COR-L47 (cell line): ENCODE measurements around the gene KDF1.
A peak's percentile ranks its signal among the peaks of the same experiment; 100 is the strongest.
"Not testable (repeated sequence)": the region's sequence is repeated elsewhere in the genome, so short reads cannot be mapped to it uniquely, and the experiment has no call there.

Source experiments
- DNase-seq: peaks from one replicate; lab custom pipeline; 2025; lab: John Stamatoyannopoulos, UW

KDF1 gene

GRCh38 chr1:26956321-26956720, 3.9 kb downstream of the KDF1 start:
- DNase-seq, result no peak

GRCh38 chr1:26953374-26953773, 6.9 kb downstream of the KDF1 start:
- DNase-seq, result no peak

- no peak for DNase-seq
Observed at GRCh38 chr1:26951821-26952497, 8.3 kb downstream of the KDF1 start.

GRCh38 chr1:26951216-26951615, 9.1 kb downstream of the KDF1 start:
- no peak for DNase-seq

GRCh38 chr1:26950602-26951001, 9.7 kb downstream of the KDF1 start:
- no peak for DNase-seq

GRCh38 chr1:26949926-26950319, 10.3 kb downstream of the KDF1 start:
- no peak for DNase-seq

GRCh38 chr1:26949266-26949925, 10.9 kb downstream of the KDF1 start:
- no peak for DNase-seq

GRCh38 chr1:26948725-26949057, 11.6 kb downstream of the KDF1 start:
- not testable (repeated sequence) for DNase-seq

- no peak for DNase-seq
Observed at GRCh38 chr1:26946270-26946669, 14.0 kb downstream of the KDF1 start.

- no peak for DNase-seq
Observed at GRCh38 chr1:26945728-26946127, 14.5 kb downstream of the KDF1 start.

- no peak for DNase-seq
Observed at GRCh38 chr1:26945138-26945537, 15.1 kb downstream of the KDF1 start.

GRCh38 chr1:26942656-26943055, 17.6 kb downstream of the KDF1 start:
- DNase-seq, result no peak

- no peak for DNase-seq
Observed at GRCh38 chr1:26941311-26941710, 19.0 kb downstream of the KDF1 start.

GRCh38 chr1:26938659-26939025, 21.6 kb downstream of the KDF1 start:
- no peak for DNase-seq

GRCh38 chr1:26938004-26938658, 22.1 kb downstream of the KDF1 start:
- DNase-seq, result no peak

- no peak for DNase-seq
Observed at GRCh38 chr1:26936823-26937222, 23.4 kb downstream of the KDF1 start.

GRCh38 chr1:26932531-26932930, 27.7 kb downstream of the KDF1 start:
- no peak for DNase-seq

- no peak for DNase-seq
Observed at GRCh38 chr1:26923711-26924110, 36.6 kb downstream of the KDF1 start.

- DNase-seq, result no peak
Observed at GRCh38 chr1:26922901-26923300, 37.4 kb downstream of the KDF1 start.

GRCh38 chr1:26922431-26922729, 37.9 kb downstream of the KDF1 start:
- no peak for DNase-seq

- DNase-seq, result peak; percentile 97
Observed at GRCh38 chr1:26921540-26922430, 38.5 kb downstream of the KDF1 start, which contains the start of gene NUDC. Gene NUDC, plus strand, starts transcription at chr1:26921743. Its CDS starts 106 bp downstream, at chr1:26921849.

- no peak for DNase-seq
Observed at GRCh38 chr1:26921126-26921539, 39.1 kb downstream of the KDF1 start.
